Posterior vena cava (tissue), 2 donors: ENCODE measurements around the gene PHF10. TPM values are rescaled to one million over a fixed set of nuclear protein-coding genes. Genes with fewer than 3 reads are reported as not detected.

Experiments
- DNase-seq: peaks from one replicate; pipeline ENCODE4 v3.0.0-alpha.2; 2020; ENCODE audit warnings: low spot score
- intact Hi-C, 2 donors: fragments of 100-400 bp; cut with DNase I; formaldehyde crosslinking; loops; one replicate each; pipeline versions ENCODE4 v1.14.1 to v1.14.2; 2022 to 2023
- total RNA-seq, 2 donors: library from RNA; stranded (reverse); fragmentation: NEBNext Ultra II Directional; extraction: Animal tissue kit (Norgen Biotek cat#: 25700); gene quantifications; one replicate each; pipeline ENCODE4 v1.2.1, GENCODE V29; 2021
- donor health status: DM: yes; HTN: yes; CAD: no.
- donor health status: DM: yes; HTN: yes; CAD: no.

PHF10 gene
- total RNA-seq, 2 donors from 2014 or later = 36.2 to 57.6 TPM

DNA sequence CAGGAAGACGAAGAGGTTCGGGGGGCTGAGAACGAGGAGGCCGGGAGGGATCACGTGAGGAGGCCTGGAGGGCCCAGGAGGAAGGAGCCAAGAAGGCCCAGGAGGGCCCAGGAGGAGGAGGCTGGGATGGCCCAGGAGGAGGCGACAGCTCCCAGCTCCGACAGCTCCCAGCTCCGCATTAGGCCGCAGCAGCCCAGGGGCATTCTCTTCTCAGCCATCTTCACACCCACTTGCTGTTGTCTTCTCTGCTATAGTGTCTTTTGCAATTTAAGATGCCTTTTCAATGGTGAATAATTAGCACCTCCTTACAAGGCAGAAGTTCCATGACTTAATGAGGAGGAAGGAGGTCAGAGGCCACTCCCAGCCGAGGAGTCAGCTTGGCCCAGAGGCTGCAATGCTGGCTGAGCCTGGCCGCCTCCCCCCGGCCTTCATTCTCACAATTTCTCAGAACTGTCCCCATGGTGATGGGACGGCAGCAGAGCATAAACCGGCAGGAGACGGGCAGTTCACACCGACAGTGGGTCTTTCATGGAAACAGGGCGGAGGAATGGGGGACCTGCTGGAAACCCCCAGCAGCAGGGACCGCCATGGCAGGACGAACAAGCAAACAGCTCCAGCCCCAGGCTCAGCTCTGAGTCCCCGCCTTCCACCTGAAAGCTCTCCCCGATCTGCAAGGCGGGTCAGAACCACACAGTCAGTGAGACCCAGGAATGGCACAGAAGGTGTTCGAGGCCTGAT, 67.6 kb downstream of the PHF10 start:
- DNase-seq = peak; percentile 62
- intact Hi-C loops = loop anchor here in 1 of 2 donors (10.0 kb wide), 1 partner anchor 658 kb away; no protein-coding TSS in a partner anchor

DNA sequence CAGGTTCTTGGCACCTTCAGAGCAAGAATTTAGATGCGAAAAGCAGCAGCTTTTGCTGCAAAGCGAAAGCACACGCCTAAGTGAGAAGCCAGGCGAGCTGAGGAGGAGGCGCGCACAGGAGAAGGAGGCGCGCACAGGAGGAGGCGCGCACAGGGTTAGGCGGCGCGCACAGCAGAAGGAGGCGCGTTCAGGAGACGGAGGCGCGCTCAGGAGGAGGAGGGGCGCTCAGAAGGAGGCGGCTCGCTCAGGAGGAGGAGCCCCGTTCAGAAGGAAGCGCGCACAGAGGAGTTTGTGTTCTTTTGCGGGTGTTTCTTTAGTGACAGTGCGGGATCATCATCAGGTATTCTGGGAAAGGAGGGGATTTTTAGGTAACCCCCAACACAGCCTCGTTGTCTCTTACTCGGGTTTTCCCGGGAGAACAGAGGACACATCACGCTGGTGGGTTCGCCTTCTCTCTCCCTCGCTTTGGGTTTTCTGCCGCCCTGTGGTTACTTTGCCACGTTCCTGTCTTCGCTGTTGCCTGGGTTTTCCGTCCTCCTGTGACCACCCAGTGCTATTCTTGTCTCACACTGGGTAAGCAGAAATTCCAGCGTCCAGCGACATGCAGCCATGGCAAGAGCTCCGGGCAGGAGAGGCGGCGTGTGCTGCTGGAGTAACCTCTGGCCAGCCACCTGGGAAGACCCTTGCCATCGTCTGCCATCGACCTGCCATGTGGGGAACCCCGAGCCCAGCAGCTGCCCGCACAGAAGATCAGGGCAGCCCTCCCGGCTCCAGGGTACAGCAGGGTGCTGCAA, 69.5 kb downstream of the PHF10 start:
- intact Hi-C loops = loop anchor here in 1 of 2 donors (10.0 kb wide), 1 partner anchor 660 kb away; no protein-coding TSS in a partner anchor
- DNase-seq = peak; percentile 91

Other genes with a start within 250 kb of the PHF10 start
- 10 to 100 TPM; 17.1 to 20.9 TPM for gene WDR27, start 22.5 kb downstream of the PHF10 start, total RNA-seq
- gene C6orf120, start 22.4 kb downstream of the PHF10 start, total RNA-seq = 10 to 100 TPM; 24.6 to 25.5 TPM
- gene DYNLT2, start 27.1 kb upstream of the PHF10 start, total RNA-seq = 1 to 10 TPM; 1.1 TPM
- 10 to 100 TPM; 19.6 to 22.1 TPM for gene ERMARD, start 27.1 kb upstream of the PHF10 start, total RNA-seq